ENCODE data around the gene SAXO1.
A peak's percentile ranks its signal among the peaks of the same experiment; 100 is the strongest.

The SAXO1 gene

GRCh38 chr9:18981476-18982261 is 51.3 kb downstream of the SAXO1 start:
- no peak for DNase-seq (ENCODE audit: low read depth)
- TF ChIP-seq, protein P1, sequence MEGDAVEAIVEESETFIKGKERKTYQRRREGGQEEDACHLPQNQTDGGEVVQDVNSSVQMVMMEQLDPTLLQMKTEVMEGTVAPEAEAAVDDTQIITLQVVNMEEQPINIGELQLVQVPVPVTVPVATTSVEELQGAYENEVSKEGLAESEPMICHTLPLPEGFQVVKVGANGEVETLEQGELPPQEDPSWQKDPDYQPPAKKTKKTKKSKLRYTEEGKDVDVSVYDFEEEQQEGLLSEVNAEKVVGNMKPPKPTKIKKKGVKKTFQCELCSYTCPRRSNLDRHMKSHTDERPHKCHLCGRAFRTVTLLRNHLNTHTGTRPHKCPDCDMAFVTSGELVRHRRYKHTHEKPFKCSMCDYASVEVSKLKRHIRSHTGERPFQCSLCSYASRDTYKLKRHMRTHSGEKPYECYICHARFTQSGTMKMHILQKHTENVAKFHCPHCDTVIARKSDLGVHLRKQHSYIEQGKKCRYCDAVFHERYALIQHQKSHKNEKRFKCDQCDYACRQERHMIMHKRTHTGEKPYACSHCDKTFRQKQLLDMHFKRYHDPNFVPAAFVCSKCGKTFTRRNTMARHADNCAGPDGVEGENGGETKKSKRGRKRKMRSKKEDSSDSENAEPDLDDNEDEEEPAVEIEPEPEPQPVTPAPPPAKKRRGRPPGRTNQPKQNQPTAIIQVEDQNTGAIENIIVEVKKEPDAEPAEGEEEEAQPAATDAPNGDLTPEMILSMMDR (IDR thresholded peaks at IDR 0.05; ENCODE audit: low read depth, low read length, missing control alignments) = no peak
- in situ Hi-C loops (cut with HindIII; ENCODE audit: low sequenced_read_pairs) = loop anchor here (5.0 kb wide), 1 partner anchor 79 kb away; no protein-coding TSS in a partner anchor

DNA sequence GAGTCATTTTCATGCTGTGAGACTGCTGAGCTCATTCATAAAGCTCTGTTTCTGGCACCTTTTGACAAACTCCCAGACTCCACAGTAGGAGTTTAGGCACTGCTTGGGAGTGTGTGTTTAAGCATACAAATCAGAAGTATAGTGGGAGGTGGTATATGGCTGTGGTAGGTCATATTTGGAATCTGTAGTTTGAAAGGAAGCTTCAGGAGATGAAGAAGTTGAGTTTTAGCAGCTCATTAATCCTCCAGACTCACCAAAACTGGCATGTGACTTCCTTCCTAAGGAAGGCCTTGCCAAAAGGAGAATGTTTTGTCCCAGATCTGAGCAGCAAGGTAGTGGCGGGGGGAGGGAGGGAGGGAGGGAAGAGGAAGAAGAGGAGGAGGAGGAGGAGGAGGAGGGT is 52.8 kb downstream of the SAXO1 start:
- DNase-seq (ENCODE audit: low read depth) = no peak
- in situ Hi-C loops (cut with HindIII; ENCODE audit: low sequenced_read_pairs) = loop anchor here (5.0 kb wide), 1 partner anchor 78 kb away; no protein-coding TSS in a partner anchor
- TF ChIP-seq, protein P1 (IDR thresholded peaks at IDR 0.05; ENCODE audit: low read depth, low read length, missing control alignments) = no peak

More at GRCh38 chr9:18981476-18982261, 51.3 kb downstream of the SAXO1 start:
- no peak overlapping the region for H3K4me3 ChIP-seq (ENCODE audit: low read depth, low read length)

DNA sequence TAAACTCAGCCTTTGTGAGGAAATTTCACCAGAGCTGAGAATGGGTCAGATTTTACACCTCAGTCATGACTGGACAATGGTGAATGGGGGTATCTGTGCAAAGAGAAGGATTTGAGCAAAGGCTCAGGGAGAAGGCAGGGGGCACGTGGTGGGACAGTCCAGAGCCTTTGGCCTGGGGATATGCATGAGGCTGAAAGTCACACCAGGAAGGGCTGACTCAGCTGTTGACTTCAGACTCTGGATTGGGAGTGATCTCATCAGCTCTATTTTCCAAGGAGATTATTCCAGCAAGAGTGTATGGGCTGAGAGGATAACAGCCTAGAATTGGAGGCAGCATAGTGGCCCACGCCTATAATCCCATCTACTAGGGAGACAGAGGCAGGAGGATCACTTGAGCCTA is 53.6 kb downstream of the SAXO1 start:
- TF ChIP-seq, protein P1 (IDR thresholded peaks at IDR 0.05; ENCODE audit: low read depth, low read length, missing control alignments) = no peak
- DNase-seq (ENCODE audit: low read depth) = no peak
- in situ Hi-C loops (cut with HindIII; ENCODE audit: low sequenced_read_pairs) = no loop called here

More for the DNA sequence above, 52.8 kb downstream of the SAXO1 start:
- no peak overlapping the region for H3K4me3 ChIP-seq (ENCODE audit: low read depth, low read length)

DNA sequence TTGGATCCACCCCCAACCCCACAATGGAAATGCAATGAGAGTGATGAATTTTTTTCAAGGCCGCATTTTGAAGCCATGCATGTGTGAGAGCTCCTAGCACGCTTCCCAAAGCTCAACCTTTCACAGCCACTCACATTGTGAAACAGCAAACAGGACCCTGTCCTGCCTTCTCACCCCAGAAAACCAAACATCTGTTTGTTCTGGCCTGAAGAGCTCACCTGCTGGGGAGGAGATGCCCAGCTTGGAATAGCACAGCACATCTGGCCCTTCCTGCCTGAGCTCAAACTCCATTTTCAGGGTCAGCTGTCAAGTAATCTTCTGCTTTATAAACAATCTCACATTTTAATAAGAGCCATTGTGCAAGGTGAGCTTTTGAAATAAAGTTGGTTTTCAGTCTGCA is 54.8 kb downstream of the SAXO1 start:
- no peak overlapping the region for H3K4me3 ChIP-seq (ENCODE audit: low read depth, low read length)
- DNase-seq (ENCODE audit: low read depth) = no peak
- in situ Hi-C loops (cut with HindIII; ENCODE audit: low sequenced_read_pairs) = no loop called here
- TF ChIP-seq, protein P1 (IDR thresholded peaks at IDR 0.05; ENCODE audit: low read depth, low read length, missing control alignments) = no peak

More for the DNA sequence above, 53.6 kb downstream of the SAXO1 start:
- H3K4me3 ChIP-seq (ENCODE audit: low read depth, low read length) = no peak overlapping the region

DNA sequence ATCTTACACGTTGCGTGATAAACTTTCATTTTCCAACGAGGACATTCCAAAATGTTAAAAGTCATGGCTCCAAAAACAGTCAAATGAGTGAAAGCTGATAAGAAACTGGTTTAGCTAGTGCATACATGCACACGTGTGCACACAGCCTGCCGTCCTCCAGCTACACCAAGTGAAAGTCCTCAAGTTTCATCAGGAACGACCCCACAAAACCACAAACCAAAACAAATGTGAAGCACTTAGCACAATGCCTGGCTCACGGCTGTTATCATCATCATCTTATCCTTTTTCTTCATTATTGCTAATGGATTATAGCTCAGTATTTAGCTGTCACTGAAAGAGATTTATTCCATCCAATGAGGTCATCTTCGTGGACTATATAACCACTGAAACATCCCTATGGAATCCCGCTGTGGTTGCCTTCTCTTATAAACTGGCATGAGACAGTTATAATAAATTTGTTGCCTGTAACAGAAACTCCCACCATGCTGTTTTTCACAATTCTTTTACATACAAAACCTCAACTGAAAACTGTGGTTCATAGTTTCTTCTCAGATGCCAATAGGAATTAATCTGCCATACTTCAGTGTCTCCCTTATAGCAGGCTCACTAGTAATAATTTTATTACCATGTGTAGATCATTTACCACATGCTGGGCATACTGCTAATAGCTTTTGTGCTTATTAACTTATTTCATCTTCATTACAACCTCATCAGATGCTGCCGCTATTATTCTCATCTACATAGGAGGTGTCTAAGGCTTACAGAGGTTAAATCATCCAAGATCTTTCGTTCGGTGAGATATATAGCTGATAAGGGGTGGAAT is 56.1 kb downstream of the SAXO1 start:
- in situ Hi-C loops (cut with HindIII; ENCODE audit: low sequenced_read_pairs) = no loop called here
- no peak overlapping the region for H3K4me3 ChIP-seq (ENCODE audit: low read depth, low read length)
- peak; percentile 85 for DNase-seq (ENCODE audit: low read depth)
- TF ChIP-seq, protein P1 (IDR thresholded peaks at IDR 0.05; ENCODE audit: low read depth, low read length, missing control alignments) = no peak

GRCh38 chr9:18976221-18976708 is 56.7 kb downstream of the SAXO1 start:
- H3K4me3 ChIP-seq (ENCODE audit: low read depth, low read length) = no peak overlapping the region
- in situ Hi-C loops (cut with HindIII; ENCODE audit: low sequenced_read_pairs) = no loop called here
- DNase-seq (ENCODE audit: low read depth) = no peak
- TF ChIP-seq, protein P1 (IDR thresholded peaks at IDR 0.05; ENCODE audit: low read depth, low read length, missing control alignments) = no peak

Measured in astrocyte of the cerebellum (primary cell).